HL-60 (cell line): ENCODE results near the gene MOB3B.

Source experiments
- DNase-seq, 2 experiments: peaks; one replicate each; pipeline ENCODE4 v3.0.0-alpha.2; 2010 to 2020; ENCODE audit warnings: low read depth in 1 of 2, low spot score in 1 of 2
- H3K27ac ChIP-seq: fragments of 250-450 bp; sonication (Bioruptor Pico); replicated peaks from 2 replicates; pipeline ENCODE4 v1.5.1; 2020; ENCODE audit warnings: mild to moderate bottlenecking, moderate library complexity
- H3K27me3 ChIP-seq: fragments of 250-450 bp; sonication (Bioruptor Pico); 2 replicates; pipeline ENCODE4 v1.5.1; 2021; ENCODE audit warnings: mild to moderate bottlenecking, moderate library complexity; ENCODE audit not compliant: insufficient read depth, poor library complexity, severe bottlenecking
- H3K4me3 ChIP-seq: replicated peaks from 2 replicates; pipeline ENCODE4 v1.5.1; 2011; ENCODE audit warnings: mild to moderate bottlenecking, control low read depth, low read length; ENCODE audit not compliant: insufficient read depth
- GABPA ChIP-seq: IDR thresholded peaks from 2 replicates; pipeline ENCODE4 v1.6.1; 2012; ENCODE audit warnings: low read depth
- POLR2AphosphoS5 ChIP-seq: IDR thresholded peaks from 2 replicates; pipeline ENCODE4 v1.6.1; 2012; ENCODE audit warnings: low read depth
- REST ChIP-seq: IDR thresholded peaks from 2 replicates; pipeline ENCODE4 v1.6.1; 2012; ENCODE audit warnings: low read depth; ENCODE audit not compliant: insufficient replicate concordance
- SPI1 ChIP-seq: IDR thresholded peaks from 2 replicates; pipeline ENCODE4 v1.6.1; 2012; ENCODE audit warnings: low read depth, mild to moderate bottlenecking, borderline replicate concordance
- TF ChIP-seq, protein P1 (sequence below): IDR thresholded peaks from one replicate; pipeline ENCODE4 v1.5.1; 2011; ENCODE audit warnings: low read length, control low read depth, inconsistent platforms; ENCODE audit not compliant: insufficient read depth

Gene MOB3B

DNA sequence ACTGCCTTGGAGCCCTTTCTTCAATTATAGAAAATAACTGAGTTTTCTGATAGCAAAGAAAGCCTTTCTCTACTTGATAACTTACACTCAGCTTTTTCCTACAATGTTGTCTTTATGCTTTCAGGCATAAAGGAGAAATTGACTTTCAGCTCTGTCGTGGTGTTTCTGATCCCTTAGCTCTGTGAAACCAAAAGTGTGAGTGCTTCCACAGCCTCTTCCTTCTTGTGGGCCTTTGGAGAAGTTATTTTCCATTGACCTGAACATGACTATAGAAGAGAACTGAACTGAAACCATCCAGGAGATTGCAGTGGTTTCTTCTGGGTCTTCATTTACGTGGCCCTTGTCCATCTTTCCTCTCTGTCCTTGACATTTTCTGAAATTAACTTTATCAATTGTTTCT, 173.2 kb downstream of the MOB3B start:
- TF ChIP-seq REST (no peak), POLR2AphosphoS5 (no peak), GABPA (no peak), SPI1 (no peak)
- TF ChIP-seq, protein P1, sequence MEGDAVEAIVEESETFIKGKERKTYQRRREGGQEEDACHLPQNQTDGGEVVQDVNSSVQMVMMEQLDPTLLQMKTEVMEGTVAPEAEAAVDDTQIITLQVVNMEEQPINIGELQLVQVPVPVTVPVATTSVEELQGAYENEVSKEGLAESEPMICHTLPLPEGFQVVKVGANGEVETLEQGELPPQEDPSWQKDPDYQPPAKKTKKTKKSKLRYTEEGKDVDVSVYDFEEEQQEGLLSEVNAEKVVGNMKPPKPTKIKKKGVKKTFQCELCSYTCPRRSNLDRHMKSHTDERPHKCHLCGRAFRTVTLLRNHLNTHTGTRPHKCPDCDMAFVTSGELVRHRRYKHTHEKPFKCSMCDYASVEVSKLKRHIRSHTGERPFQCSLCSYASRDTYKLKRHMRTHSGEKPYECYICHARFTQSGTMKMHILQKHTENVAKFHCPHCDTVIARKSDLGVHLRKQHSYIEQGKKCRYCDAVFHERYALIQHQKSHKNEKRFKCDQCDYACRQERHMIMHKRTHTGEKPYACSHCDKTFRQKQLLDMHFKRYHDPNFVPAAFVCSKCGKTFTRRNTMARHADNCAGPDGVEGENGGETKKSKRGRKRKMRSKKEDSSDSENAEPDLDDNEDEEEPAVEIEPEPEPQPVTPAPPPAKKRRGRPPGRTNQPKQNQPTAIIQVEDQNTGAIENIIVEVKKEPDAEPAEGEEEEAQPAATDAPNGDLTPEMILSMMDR, result no peak
- H3K27ac ChIP-seq, result no peak overlapping the region

DNA sequence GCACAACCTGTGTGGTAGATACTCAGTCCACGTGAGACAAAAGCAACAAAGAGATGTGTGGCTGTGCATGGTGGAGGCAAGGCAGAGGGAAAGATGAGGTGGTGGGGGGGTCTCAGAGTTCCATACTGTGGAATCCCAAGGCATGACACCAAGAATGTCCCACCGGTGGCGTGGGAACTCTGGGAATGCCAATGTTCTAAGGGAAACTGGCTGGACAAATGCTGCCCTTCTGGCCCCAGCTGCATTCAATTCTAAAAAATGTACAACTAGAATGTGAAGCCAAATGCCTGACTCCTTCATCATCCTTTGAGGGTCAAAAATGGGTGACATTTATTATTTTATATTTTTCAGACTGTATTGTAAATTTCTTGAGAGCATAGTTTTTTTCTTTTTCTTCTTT, 174.4 kb downstream of the MOB3B start:
- H3K27me3 ChIP-seq, result no peaks in the 10 kb centered on the region
- TF ChIP-seq REST (no peak), SPI1 (no peak), POLR2AphosphoS5 (no peak), GABPA (no peak)
- TF ChIP-seq, protein P1, result no peak
- no peak overlapping the region for H3K4me3 ChIP-seq
- H3K27ac ChIP-seq, result no peak overlapping the region
- DNase-seq, result no peak

More for the DNA sequence above, 173.2 kb downstream of the MOB3B start:
- Histone ChIP-seq H3K4me3 (no peak overlapping the region), H3K27me3 (no peaks in the 10 kb centered on the region)
- no peak for DNase-seq

DNA sequence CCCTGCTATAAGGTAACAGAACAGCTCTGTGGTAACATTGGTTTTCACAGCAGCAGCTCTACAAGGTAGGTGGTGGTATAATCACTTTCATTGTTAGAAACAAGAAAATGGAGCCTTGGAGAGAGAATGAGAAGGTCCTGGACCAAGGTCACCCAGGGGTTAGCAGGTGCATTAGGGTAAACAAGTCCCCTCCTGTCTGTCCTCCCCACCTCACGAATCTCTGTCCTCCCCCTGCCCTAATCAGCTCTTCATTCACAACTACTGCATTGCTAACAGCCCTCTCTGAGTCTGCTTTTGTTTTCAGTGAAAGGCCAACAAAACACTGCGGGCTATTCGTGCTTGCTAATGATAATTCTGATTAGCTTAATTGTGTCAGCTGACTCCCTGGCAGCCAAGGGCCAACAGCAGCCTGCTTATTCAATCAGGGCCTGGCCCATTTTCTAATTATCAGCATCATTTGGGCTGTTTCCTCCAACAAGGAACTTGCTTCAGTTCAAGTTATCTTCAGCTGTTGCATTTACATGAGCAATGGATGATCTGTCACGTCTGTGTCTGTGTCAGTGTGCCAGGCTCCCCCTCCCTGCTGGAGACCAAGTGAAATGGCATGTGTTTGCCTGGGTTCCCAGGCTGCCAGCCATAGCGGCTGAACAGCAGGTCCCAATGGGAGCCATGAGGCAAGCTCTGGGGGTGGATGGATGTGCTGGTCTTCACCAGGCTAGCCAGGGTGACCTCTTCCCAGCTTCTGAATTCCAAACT, 176.0 kb downstream of the MOB3B start:
- Histone ChIP-seq H3K27me3 (no peaks in the 10 kb centered on the region), H3K27ac (no peak overlapping the region), H3K4me3 (no peak overlapping the region)
- TF ChIP-seq POLR2AphosphoS5 (no peak), REST (no peak), GABPA (no peak), SPI1 (no peak)
- TF ChIP-seq, protein P1, result no peak
- DNase-seq, result no peak
